Calu3 (cell line): ENCODE data around the gene OR5K4. TPM values are rescaled to one million over a fixed set of nuclear protein-coding genes. Genes with fewer than 3 reads are reported as not detected.
A peak's percentile ranks its signal among the peaks of the same experiment; 100 is the strongest.

ENCODE experiments used
- BruUV-seq: library from RNA; stranded (reverse); fragments of 400-500 nt; replicated peaks from 2 replicates; lab custom pipeline; 2021; lab: Mats Ljungman, UMichigan
- CTCF ChIA-PET: fragments of 300-600 bp; sonication (Branson Sonifier 250); formaldehyde crosslinking; loops from one replicate; lab custom pipeline; 2022; ENCODE audit warnings: antibody characterized with exemption; lab: Charles Lee
- DNase-seq: peaks from one replicate; pipeline ENCODE4 v3.0.0; 2022
- H3K27ac Mint-ChIP-seq: one replicate; pipeline ENCODE4 v1.8.0; 2022; ENCODE audit warnings: mixed read lengths; ENCODE audit not compliant: unreplicated experiment
- H3K27me3 Mint-ChIP-seq: one replicate; pipeline ENCODE4 v1.8.0; 2022; ENCODE audit warnings: mixed read lengths; ENCODE audit not compliant: unreplicated experiment
- H3K36me3 Mint-ChIP-seq: one replicate; pipeline ENCODE4 v1.8.0; 2022; ENCODE audit warnings: mild to moderate bottlenecking, moderate library complexity, mixed read lengths; ENCODE audit not compliant: insufficient read depth, unreplicated experiment
- H3K4me1 Mint-ChIP-seq: one replicate; pipeline ENCODE4 v1.8.0; 2022; ENCODE audit warnings: mild to moderate bottlenecking, low read depth, mixed read lengths; ENCODE audit not compliant: unreplicated experiment
- H3K4me3 Mint-ChIP-seq: one replicate; pipeline ENCODE4 v1.8.0; 2022; ENCODE audit warnings: mild to moderate bottlenecking, low read depth, moderate library complexity, mixed read lengths; ENCODE audit not compliant: unreplicated experiment
- H3K9me3 Mint-ChIP-seq: one replicate; pipeline ENCODE4 v1.8.0; 2022; ENCODE audit warnings: low read depth, mixed read lengths; ENCODE audit not compliant: unreplicated experiment
- intact Hi-C: fragments of 100-400 bp; cut with micrococcal nuclease; formaldehyde crosslinking; loops from one replicate; pipeline ENCODE4 v1.10.0; 2022; ENCODE audit not compliant: unreplicated experiment
- total RNA-seq: library from RNA; stranded (reverse); gene quantifications from 2 replicates; pipeline ENCODE4 v1.2.3, GENCODE V29; 2022
- TF ChIP-seq, protein P1 (sequence below): fragments of 200-600 bp; IDR thresholded peaks from one replicate; pipeline ENCODE4 v1.8.0; 2022; ENCODE audit warnings: antibody characterized with exemption; ENCODE audit not compliant: unreplicated experiment

OR5K4 gene
- total RNA-seq, 1 experiment from 2014 or later, result not detected

DNA sequence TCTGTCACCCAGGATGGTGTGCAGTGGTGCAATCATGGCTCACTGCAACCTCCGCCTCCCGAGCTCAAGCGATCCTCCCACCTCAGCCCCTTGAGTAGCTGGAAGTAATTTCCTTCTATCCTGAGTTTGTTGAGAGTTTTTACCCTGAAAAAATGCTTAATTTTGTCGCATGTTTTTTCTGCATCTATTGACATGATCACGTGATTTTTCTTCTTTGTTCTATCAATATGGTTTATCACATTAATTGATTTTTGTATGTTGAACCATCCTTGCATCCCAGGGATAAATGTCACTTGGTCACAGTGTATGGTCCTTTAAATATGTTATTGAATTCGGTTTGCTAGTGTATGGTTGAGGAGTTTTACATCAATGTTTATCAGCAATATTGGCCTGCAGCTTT is 11.9 kb upstream of the OR5K4 start:
- no peaks in the 10 kb centered on the region for H3K4me1 Mint-ChIP-seq
- H3K9me3 Mint-ChIP-seq, result no peaks in the 10 kb centered on the region
- DNase-seq, result no peak
- CTCF ChIA-PET, result no interaction called here
- intact Hi-C loops, result no loop called here
- no peak overlapping the region for H3K4me3 Mint-ChIP-seq
- no TSS peak for BruUV-seq
- TF ChIP-seq, protein P1, sequence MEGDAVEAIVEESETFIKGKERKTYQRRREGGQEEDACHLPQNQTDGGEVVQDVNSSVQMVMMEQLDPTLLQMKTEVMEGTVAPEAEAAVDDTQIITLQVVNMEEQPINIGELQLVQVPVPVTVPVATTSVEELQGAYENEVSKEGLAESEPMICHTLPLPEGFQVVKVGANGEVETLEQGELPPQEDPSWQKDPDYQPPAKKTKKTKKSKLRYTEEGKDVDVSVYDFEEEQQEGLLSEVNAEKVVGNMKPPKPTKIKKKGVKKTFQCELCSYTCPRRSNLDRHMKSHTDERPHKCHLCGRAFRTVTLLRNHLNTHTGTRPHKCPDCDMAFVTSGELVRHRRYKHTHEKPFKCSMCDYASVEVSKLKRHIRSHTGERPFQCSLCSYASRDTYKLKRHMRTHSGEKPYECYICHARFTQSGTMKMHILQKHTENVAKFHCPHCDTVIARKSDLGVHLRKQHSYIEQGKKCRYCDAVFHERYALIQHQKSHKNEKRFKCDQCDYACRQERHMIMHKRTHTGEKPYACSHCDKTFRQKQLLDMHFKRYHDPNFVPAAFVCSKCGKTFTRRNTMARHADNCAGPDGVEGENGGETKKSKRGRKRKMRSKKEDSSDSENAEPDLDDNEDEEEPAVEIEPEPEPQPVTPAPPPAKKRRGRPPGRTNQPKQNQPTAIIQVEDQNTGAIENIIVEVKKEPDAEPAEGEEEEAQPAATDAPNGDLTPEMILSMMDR, result no peak
- H3K27ac Mint-ChIP-seq, result no peak overlapping the region
- no peaks in the 10 kb centered on the region for H3K36me3 Mint-ChIP-seq
- H3K27me3 Mint-ChIP-seq, result peaks cover 22% of the 10 kb centered on the region

GRCh38 chr3:98343647-98344507 is 9.8 kb upstream of the OR5K4 start:
- H3K27ac Mint-ChIP-seq, result no peak overlapping the region
- intact Hi-C loops, result no loop called here
- no peak overlapping the region for H3K4me3 Mint-ChIP-seq
- CTCF ChIA-PET, result interaction anchor here (0.6 kb wide), 1 partner anchor 250 kb away, joined by 3 read pairs; the partner anchor contains the start of gene CPOX
- H3K9me3 Mint-ChIP-seq, result no peaks in the 10 kb centered on the region
- BruUV-seq, result no TSS peak
- DNase-seq, result peak; percentile 43
- H3K36me3 Mint-ChIP-seq, result no peaks in the 10 kb centered on the region
- peaks cover 18% of the 10 kb centered on the region for H3K27me3 Mint-ChIP-seq
- H3K4me1 Mint-ChIP-seq, result no peaks in the 10 kb centered on the region
- TF ChIP-seq, protein P1, result peak; percentile 31

DNA sequence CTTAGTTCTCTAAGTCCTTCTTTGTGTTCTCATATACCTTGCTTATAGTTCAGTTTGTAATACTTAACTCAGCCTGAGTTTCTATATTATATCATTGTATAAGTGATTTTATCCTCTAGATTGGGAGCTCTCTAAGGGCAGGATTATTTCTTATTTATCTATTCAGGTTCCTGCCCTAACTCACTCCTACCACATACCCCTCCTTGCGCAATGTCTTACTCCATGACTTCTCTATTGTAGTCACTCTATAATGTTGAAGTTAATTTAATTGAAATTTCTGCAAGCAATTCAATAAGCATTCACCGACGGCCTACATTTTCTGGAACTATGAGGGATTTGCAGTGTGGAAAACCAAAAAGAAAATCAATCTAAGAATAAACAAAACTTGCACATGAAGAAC is 3.6 kb upstream of the OR5K4 start:
- no peaks in the 10 kb centered on the region for H3K4me1 Mint-ChIP-seq

GRCh38 chr3:98359250-98359649 is 5.6 kb downstream of the OR5K4 start:
- Mint-ChIP-seq H3K9me3 (no peaks in the 10 kb centered on the region), H3K27me3 (no peaks in the 10 kb centered on the region), H3K27ac (no peak overlapping the region), H3K4me1 (peaks cover 8% of the 10 kb centered on the region), H3K4me3 (no peak overlapping the region), H3K36me3 (no peaks in the 10 kb centered on the region)
- intact Hi-C loops, result no loop called here
- no peak for DNase-seq
- BruUV-seq, result no TSS peak
- CTCF ChIA-PET, result no interaction called here
- TF ChIP-seq, protein P1, result no peak

More for the DNA sequence above, 3.6 kb upstream of the OR5K4 start:
- TF ChIP-seq, protein P1, result no peak
- H3K36me3 Mint-ChIP-seq, result no peaks in the 10 kb centered on the region
- H3K9me3 Mint-ChIP-seq, result no peaks in the 10 kb centered on the region
- H3K27ac Mint-ChIP-seq, result no peak overlapping the region
- DNase-seq, result no peak
- BruUV-seq, result no TSS peak
- intact Hi-C loops, result no loop called here
- H3K27me3 Mint-ChIP-seq, result no peaks in the 10 kb centered on the region
- H3K4me3 Mint-ChIP-seq, result no peak overlapping the region
- CTCF ChIA-PET, result no interaction called here
